Measurements from ENCODE around the gene GOLGA8N.
"Not testable (repeated sequence)": the region's sequence is repeated elsewhere in the genome, so short reads cannot be mapped to it uniquely, and the experiment has no call there.

DNA sequence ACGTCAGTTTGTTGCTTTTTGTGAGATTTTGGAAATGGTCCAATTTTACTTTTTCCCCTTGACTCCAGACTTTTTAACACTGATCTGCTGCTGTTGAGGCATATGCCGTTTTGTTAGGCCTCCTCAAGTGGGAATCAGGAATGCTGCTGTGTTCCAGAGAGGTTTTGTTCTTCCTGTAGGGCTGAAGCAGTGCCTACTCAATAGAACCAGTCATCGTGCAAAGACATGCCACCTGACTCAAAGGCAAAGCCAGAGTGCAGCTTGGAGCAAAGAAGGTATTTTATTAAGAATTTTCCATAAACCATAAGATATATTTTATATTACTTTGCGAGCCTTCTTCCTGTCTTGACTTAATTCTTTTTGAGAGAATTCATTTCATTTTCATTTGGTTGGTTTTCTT is 7.4 kb upstream of the GOLGA8N start:
- TF ChIP-seq, protein P1, sequence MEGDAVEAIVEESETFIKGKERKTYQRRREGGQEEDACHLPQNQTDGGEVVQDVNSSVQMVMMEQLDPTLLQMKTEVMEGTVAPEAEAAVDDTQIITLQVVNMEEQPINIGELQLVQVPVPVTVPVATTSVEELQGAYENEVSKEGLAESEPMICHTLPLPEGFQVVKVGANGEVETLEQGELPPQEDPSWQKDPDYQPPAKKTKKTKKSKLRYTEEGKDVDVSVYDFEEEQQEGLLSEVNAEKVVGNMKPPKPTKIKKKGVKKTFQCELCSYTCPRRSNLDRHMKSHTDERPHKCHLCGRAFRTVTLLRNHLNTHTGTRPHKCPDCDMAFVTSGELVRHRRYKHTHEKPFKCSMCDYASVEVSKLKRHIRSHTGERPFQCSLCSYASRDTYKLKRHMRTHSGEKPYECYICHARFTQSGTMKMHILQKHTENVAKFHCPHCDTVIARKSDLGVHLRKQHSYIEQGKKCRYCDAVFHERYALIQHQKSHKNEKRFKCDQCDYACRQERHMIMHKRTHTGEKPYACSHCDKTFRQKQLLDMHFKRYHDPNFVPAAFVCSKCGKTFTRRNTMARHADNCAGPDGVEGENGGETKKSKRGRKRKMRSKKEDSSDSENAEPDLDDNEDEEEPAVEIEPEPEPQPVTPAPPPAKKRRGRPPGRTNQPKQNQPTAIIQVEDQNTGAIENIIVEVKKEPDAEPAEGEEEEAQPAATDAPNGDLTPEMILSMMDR (conservative IDR thresholded peaks at IDR 0.05 in 1 of 2, IDR thresholded peaks at IDR 0.05 in 1 of 2; ENCODE audit: extremely low read depth in 1 of 2, insufficient read depth in 1 of 2, low read depth in 1 of 2, low read length in 2 of 2), result not testable (repeated sequence)
- not testable (repeated sequence) for TF ChIP-seq EZH2 (IDR thresholded peaks at IDR 0.05; ENCODE audit: borderline replicate concordance, low read length)

All from mammary epithelial cell (primary cell).